Effector memory CD8-positive, alpha-beta T cell (primary cell): ENCODE measurements around the gene GSTM3.
"Not testable (repeated sequence)": the region's sequence is repeated elsewhere in the genome, so short reads cannot be mapped to it uniquely, and the experiment has no call there.

ENCODE experiments used
- ATAC-seq: fragments of 150-1000 bp; cut with Tn5 transposase; replicated peaks from 2 replicates; pipeline ENCODE4 v1.10.0; 2021; ENCODE audit warnings: mild to moderate bottlenecking, moderate library complexity
- DNase-seq, 3 experiments: peaks; one replicate each; pipeline ENCODE4 v3.0.0; 2021
- H3K27ac Mint-ChIP-seq, 2 donors: one replicate each; pipeline ENCODE4 v1.8.0; 2022; ENCODE audit warnings: mild to moderate bottlenecking in 2 of 2, mixed read lengths in 2 of 2, moderate library complexity in 2 of 2
- H3K27me3 Mint-ChIP-seq, 2 donors: one replicate each; pipeline ENCODE4 v1.8.0; 2022; ENCODE audit warnings: mixed read lengths in 2 of 2
- H3K36me3 Mint-ChIP-seq: one replicate; pipeline ENCODE4 v1.8.0; 2022; ENCODE audit warnings: mild to moderate bottlenecking, moderate library complexity, mixed read lengths; ENCODE audit not compliant: insufficient read depth
- H3K4me1 Mint-ChIP-seq, 2 donors: one replicate each; pipeline ENCODE4 v1.8.0; 2022; ENCODE audit warnings: low read depth in 2 of 2, mixed read lengths in 2 of 2
- H3K4me3 Mint-ChIP-seq, 2 donors: one replicate each; pipeline ENCODE4 v1.8.0; 2022; ENCODE audit warnings: mild to moderate bottlenecking in 2 of 2, mixed read lengths in 2 of 2, moderate library complexity in 2 of 2
- H3K9me3 Mint-ChIP-seq, 2 donors: one replicate each; pipeline ENCODE4 v1.8.0; 2022; ENCODE audit warnings: mixed read lengths in 2 of 2

GSTM3 gene

DNA sequence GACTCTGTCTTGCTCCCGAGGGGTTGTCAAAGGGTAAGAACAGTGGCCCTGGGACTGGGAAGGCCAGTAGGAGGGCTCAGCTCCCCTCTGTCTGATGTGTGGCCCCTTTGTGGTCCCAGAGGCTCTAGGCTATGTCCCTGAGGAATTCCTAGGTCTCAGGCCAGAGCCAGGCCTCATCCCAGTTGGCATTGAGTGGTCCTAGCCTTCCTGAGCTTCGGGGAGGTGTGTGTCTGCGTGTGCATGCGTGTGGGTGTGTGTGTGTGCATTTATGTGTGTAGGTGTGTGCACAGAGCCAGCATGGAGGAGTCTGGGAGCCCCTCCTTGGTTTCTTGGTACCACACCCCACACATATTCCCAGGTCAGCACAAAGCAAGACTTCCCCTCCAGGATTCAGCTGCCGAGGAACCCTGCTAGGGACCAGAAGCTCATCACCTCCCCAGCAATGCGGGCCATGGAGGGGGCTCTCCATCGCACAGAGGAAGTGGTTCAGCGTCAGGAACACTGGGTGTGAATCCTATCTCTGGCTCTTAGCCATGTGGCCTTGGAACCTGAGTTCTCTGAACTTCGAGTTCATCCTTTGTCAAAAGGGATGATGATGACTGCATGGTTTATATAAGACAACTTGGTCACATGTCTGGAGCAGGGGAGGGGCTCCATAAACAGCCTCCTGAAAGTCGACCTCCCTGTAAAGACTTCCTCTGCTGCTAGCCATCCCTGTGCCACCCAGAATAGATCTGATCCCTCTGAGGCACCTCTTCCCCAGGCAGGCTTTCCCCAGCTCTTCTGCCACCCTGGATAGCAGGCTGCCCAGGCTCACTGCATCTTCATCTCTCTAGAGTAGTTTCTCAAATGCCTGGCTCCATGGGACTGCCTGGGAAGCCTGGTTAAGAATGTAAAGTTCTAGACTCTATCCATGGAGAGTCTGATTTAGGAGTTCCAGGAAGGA is 31.1 kb upstream of the GSTM3 start:
- H3K4me1 Mint-ChIP-seq: peaks cover 2 to 12% of the 10 kb centered on the region in 2 donors
- peaks cover 11 to 37% of the 10 kb centered on the region in 2 donors for H3K27me3 Mint-ChIP-seq
- H3K27ac Mint-ChIP-seq: peak overlapping the region; percentile 14 to 78
- DNase-seq (no peak), ATAC-seq (peak; percentile 38)
- H3K9me3 Mint-ChIP-seq: no peaks in the 10 kb centered on the region
- H3K36me3 Mint-ChIP-seq: no peaks in the 10 kb centered on the region
- H3K4me3 Mint-ChIP-seq: no peak overlapping the region

DNA sequence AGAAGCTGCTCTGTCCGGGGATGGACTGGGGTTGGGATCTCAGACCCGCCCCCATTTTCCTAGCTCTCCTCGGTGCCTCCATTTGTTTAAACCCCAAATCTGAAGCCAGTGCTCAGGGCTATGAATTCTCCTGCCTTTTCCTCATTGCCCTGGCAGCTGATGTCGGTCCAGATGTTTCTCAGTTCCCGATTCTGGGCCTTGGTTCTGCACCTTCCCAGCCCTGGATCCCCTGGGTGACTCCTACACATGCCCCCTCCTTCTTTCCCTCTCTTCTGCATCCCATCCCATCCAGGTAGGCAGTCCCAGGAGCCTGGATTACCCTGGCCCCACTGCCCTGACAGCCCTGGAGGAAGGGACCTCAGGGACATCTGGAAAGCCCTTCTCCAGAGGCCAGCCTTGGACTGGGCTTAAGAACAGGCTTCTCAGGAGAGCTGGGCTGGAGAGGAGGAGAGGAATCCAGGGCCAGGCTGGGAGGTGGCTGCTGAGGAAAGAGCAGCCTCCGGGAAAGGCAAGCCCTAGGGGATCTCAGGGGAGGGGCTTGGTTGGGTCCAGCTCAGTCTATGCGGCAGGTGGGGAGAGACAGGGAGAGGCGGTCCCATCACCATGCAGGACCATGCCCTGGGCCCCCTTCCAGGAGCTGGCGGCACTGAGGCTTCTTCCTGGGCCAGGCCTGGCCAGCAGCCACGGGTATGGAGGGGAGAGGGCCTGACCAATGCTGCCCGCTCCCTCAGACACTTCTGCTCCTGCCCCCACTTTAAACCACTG is 29.7 kb upstream of the GSTM3 start:
- Mint-ChIP-seq H3K27me3 (peaks cover 7 to 31% of the 10 kb centered on the region in 2 donors), H3K9me3 (no peaks in the 10 kb centered on the region), H3K4me1 (peaks cover 0 to 7% of the 10 kb centered on the region in 2 donors), H3K4me3 (no peak overlapping the region), H3K36me3 (no peaks in the 10 kb centered on the region), H3K27ac (no peak overlapping the region)
- no peak for ATAC-seq
- no peak for DNase-seq

GRCh38 chr1:109769330-109770078 is 28.7 kb upstream of the GSTM3 start:
- DNase-seq: no peak
- no peak for ATAC-seq
- no peak overlapping the region for H3K4me3 Mint-ChIP-seq
- H3K27ac Mint-ChIP-seq: peak overlapping the region in 1 of 2 donors; percentile 15
- H3K36me3 Mint-ChIP-seq: no peaks in the 10 kb centered on the region
- H3K4me1 Mint-ChIP-seq: peaks cover 0 to 7% of the 10 kb centered on the region in 2 donors
- H3K9me3 Mint-ChIP-seq: no peaks in the 10 kb centered on the region
- peaks cover 10 to 21% of the 10 kb centered on the region in 2 donors for H3K27me3 Mint-ChIP-seq

DNA sequence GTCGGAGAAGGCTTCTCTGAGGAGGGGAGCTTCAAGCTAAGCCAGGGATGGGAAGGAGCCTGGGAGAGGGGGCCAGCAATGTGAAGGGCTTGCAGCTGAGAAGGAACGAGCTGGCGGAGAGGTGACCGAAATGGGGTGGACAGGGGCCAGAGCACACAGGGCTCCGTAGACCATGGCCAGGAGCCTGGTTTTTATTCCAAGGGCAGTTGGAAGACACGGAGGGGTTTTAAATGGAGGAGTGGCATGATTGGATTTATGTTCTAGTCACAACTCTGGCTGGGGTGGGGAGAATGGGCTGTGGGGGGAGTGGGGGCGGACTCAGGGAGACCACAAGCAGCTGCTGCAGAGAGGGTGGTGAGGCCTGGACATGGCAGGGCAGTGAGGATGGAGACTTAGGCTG is 28.0 kb upstream of the GSTM3 start:
- no peak for ATAC-seq
- no peak for DNase-seq
- Mint-ChIP-seq H3K9me3 (no peaks in the 10 kb centered on the region), H3K27ac (no peak overlapping the region), H3K4me1 (peaks cover 0 to 7% of the 10 kb centered on the region in 2 donors), H3K4me3 (no peak overlapping the region), H3K27me3 (peaks cover 10 to 22% of the 10 kb centered on the region in 2 donors), H3K36me3 (no peaks in the 10 kb centered on the region)

GRCh38 chr1:109768335-109768650 is 27.5 kb upstream of the GSTM3 start:
- no peak for DNase-seq
- H3K9me3 Mint-ChIP-seq: no peaks in the 10 kb centered on the region
- no peaks in the 10 kb centered on the region for H3K36me3 Mint-ChIP-seq
- H3K4me1 Mint-ChIP-seq: peaks cover 0 to 3% of the 10 kb centered on the region in 2 donors
- H3K4me3 Mint-ChIP-seq: no peak overlapping the region
- H3K27ac Mint-ChIP-seq: no peak overlapping the region
- H3K27me3 Mint-ChIP-seq: peaks cover 10 to 18% of the 10 kb centered on the region in 2 donors
- ATAC-seq: no peak

DNA sequence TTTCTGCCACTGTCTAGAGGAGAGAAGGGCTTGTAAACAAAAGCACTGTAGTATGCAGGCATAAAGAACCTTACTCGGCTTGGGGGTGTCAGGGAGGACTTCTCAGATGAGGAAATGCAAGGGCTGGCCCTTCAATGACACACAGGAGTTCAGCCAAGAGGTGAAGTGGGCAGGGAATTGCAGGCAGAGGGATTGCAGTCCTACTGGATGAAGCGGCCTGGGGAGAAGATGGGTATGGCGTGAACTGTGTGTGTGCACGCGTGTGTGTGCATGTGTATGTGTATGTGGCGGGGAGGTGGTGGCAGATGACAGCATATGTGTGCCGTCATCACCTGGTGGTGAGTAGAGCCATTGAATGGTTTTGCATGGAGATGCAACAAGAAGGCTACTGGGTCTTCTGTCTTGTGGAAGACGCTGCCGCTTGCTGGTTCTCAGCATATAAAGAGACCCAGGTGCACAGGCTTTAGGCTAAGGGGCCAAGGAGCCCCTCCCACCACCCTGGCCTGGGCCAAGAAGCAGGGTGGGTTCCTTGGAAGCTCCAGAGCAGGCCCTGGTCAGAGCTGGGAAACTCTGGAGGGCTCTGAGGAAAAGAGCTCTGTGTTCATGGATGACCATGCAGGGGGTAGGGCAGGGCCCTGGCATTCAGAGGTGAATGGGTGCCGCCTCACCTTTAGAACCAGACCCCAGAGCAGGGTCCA is 26.9 kb upstream of the GSTM3 start:
- Mint-ChIP-seq H3K36me3 (no peaks in the 10 kb centered on the region), H3K9me3 (no peaks in the 10 kb centered on the region), H3K27me3 (peaks cover 10 to 18% of the 10 kb centered on the region in 2 donors), H3K4me1 (peaks cover 0 to 3% of the 10 kb centered on the region in 2 donors), H3K27ac (no peak overlapping the region), H3K4me3 (no peak overlapping the region)
- no peak for ATAC-seq
- no peak for DNase-seq

DNA sequence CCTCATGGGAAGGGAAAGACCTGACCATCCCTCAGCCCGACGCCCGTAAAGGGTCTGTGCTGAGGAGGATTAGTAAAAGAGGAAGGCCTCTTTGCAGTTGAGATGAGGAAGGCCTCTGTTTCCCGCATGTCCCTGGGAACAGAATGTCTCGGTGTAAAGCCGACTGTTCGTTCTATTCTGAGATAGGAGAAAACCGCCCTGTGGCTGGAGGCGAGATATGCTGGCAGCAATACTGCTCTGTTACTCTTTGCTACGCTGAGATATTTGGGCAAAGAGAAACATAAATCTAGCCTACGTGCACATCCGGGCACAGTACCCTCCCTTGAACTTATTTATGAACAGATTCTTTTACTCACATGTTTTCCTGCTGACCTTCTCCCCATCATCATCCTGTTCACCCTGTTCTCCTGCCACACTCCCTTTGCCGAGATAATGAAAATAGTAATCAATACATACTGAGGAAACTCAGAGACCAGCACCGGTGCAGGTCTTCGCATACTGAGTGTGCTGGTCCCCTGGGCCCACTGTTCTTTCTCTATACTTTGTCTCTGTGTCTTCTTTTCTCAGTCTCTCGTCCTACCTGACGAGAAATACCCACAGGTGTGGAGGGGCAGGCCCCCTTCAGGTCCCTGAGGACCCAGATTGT is 26.3 kb upstream of the GSTM3 start:
- not testable (repeated sequence) for H3K9me3 Mint-ChIP-seq, H3K4me1 Mint-ChIP-seq

GRCh38 chr1:109765896-109766615 is 25.2 kb upstream of the GSTM3 start:
- Mint-ChIP-seq H3K4me3 (no peak overlapping the region), H3K4me1 (no peaks in the 10 kb centered on the region), H3K27ac (no peak overlapping the region), H3K9me3 (no peaks in the 10 kb centered on the region), H3K36me3 (no peaks in the 10 kb centered on the region), H3K27me3 (peaks cover 10 to 18% of the 10 kb centered on the region in 2 donors)
- no peak for DNase-seq
- ATAC-seq: no peak

More for the DNA sequence above, 26.3 kb upstream of the GSTM3 start:
- H3K27ac Mint-ChIP-seq, H3K36me3 Mint-ChIP-seq, H3K4me3 Mint-ChIP-seq, ATAC-seq, DNase-seq: not testable (repeated sequence)
- H3K27me3 Mint-ChIP-seq: peaks cover 10 to 18% of the 10 kb centered on the region in 2 donors

DNA sequence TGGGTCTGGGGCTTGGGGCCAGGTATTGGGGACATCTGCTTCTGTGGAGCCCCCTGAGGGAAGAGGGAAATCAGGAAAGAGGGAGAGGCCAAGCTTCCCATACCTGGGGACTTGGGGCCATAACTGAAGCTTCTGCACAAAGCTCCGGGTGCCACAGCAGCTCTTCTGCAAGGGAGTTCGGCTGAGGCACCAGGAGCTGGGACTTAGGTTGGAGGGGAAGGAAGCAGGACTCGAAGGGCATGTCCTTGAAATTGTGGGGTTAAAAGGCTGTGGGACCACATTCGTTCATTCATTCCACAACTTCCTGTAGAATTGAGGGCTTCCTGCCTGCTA is 24.6 kb upstream of the GSTM3 start:
- ATAC-seq: no peak
- no peaks in the 10 kb centered on the region for H3K36me3 Mint-ChIP-seq
- H3K4me3 Mint-ChIP-seq: no peak overlapping the region
- no peaks in the 10 kb centered on the region for H3K9me3 Mint-ChIP-seq
- no peak for DNase-seq
- peaks cover 10 to 18% of the 10 kb centered on the region in 2 donors for H3K27me3 Mint-ChIP-seq
- no peaks in the 10 kb centered on the region for H3K4me1 Mint-ChIP-seq
- no peak overlapping the region for H3K27ac Mint-ChIP-seq

DNA sequence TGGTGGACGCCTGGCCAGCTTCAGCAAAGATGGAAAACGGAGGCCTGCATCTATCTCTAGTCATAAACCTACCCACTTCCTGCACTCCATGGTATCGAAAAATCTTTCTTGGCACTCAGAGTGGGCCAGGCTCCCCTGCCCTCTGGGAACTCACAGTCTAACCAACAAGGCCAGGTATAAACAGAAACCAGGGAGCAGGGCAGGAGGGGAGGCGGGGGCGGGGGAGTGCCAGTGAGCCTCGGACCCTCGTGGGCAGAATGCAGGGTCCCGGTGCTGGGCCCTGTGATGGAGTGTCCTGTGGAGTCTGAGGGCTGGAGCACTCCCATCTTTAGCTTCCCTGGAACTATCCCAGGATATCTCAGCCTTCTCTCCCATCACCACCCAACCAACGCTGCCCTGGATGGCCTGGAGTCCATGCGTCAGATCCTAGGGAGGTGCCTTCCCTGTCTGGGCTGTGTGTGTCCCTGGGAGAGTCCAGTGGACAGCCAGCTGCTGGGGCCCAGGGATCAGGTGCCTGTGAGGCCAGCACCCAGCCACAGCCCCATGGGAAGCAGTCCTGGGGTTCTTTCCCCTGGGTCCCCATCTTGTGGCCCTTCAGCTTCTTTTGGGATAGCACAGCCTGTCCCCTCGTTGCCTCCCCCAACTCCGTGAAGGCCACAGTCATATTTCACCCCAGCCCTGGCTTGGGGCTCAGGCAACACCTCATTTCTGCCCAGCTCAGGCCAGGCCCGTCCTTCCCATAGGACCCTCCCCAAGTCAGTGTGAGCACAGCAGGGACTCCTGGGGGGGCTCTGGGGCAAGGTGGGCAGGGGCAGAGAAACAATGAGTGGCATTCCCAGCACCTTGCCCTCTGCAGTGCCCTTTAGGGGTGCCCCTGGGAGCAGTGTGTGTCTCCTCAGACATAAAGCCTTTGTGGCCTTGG is 24.0 kb upstream of the GSTM3 start:
- Mint-ChIP-seq H3K4me3 (no peak overlapping the region), H3K27ac (peak overlapping the region in 1 of 2 donors; percentile 47), H3K36me3 (no peaks in the 10 kb centered on the region), H3K9me3 (no peaks in the 10 kb centered on the region), H3K4me1 (no peaks in the 10 kb centered on the region), H3K27me3 (peaks cover 8 to 16% of the 10 kb centered on the region in 2 donors)
- ATAC-seq (no peak), DNase-seq (no peak)

- H3K4me1 Mint-ChIP-seq: no peaks in the 10 kb centered on the region
- H3K27ac Mint-ChIP-seq: peak within 1 kb of the TSS in 1 of 2 donors; percentile 47
- no peak for DNase-seq
Observed at GRCh38 chr1:109763646-109764415, 23.0 kb upstream of the GSTM3 start, which contains the start of gene EPS8L3. Gene EPS8L3, minus strand, starts transcription at chr1:109763923. Its CDS starts 2,174 bp downstream, at chr1:109761749.

More at GRCh38 chr1:109763646-109764415, 23.0 kb upstream of the GSTM3 start, which contains the start of gene EPS8L3:
- no peak within 1 kb of the TSS for H3K4me3 Mint-ChIP-seq
- ATAC-seq: no peak
- peaks cover 4 to 7% of the 10 kb centered on the region in 2 donors for H3K27me3 Mint-ChIP-seq
- no peaks in the 10 kb centered on the region for H3K36me3 Mint-ChIP-seq
- no peaks in the 10 kb centered on the region for H3K9me3 Mint-ChIP-seq
